CD4-positive, alpha-beta T cell treated with Interleukin-4 for 1 hour (primary cell): ENCODE measurements around the gene USP16.

Experiments used
- DNase-seq, 2 donors: peaks; one replicate each; pipeline ENCODE4 v3.0.0-alpha.2; 2020 to 2022

The USP16 gene

DNA sequence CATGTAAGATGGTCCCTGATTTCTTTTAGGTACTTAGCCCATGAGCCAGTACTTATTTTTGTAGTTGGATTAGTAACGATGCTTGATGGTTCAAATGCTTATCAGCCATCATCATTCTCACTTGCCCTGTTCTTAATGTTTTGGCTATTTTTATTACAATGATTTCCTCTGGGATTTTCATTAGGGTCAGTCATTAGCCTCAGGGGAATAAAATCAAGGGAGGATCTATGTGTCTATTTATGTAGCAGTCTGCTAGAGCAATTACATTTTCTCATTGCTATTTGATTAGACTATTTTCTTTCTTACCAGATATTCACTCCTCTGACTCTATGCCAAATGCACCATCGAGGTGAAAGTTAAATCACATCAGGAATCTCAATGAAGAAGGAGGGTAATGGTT is 59.9 kb downstream of the USP16 start:
- no peak for DNase-seq

DNA sequence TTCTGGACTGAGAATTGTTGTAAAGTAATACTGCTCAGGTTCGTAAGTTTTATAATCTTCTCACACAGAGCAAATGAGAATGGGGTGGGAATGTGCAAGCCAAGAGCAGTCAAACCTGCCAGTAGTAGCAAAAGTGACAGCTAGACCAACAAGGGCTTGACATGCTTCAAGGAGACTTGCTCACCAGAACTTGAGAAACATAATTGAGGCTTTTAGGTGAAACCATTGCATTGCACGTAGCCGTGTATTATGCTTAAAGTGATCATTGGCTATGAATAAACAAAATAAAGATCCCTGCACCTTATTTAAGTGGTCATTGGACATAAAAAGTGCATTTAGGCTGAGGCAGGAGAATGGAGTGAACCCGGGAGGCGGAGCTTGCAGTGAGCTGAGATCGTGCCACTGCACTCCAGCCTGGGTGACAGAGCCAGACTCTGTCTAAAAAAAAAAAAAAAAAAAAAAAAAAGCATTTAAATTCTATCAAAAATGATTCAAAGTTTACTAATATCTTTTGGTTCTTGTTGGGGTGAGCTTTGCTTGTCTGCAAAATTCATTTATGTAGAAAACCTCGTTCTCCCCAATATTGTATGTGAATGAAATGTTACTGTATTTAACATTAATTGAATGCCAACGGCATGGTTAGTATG is 60.8 kb downstream of the USP16 start:
- no peak for DNase-seq

DNA sequence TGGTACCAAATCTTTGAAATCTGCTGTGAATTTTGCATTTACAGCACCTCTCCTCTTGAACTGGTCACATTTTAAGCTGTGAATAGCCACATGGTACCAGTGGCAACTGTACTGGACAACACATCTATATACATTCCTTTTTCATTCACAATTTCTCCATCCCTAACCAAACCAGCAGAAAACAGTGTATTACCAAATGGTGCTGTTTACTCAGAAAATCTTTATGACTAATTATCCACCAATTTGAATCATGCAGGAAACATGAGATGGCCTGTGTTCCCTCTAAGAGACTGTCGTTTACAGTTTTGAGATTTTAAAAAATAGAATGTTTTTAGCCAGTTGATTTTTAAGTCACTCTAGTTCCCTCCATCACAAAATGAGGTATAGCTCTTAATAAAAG is 66.6 kb downstream of the USP16 start:
- no peak for DNase-seq

DNA sequence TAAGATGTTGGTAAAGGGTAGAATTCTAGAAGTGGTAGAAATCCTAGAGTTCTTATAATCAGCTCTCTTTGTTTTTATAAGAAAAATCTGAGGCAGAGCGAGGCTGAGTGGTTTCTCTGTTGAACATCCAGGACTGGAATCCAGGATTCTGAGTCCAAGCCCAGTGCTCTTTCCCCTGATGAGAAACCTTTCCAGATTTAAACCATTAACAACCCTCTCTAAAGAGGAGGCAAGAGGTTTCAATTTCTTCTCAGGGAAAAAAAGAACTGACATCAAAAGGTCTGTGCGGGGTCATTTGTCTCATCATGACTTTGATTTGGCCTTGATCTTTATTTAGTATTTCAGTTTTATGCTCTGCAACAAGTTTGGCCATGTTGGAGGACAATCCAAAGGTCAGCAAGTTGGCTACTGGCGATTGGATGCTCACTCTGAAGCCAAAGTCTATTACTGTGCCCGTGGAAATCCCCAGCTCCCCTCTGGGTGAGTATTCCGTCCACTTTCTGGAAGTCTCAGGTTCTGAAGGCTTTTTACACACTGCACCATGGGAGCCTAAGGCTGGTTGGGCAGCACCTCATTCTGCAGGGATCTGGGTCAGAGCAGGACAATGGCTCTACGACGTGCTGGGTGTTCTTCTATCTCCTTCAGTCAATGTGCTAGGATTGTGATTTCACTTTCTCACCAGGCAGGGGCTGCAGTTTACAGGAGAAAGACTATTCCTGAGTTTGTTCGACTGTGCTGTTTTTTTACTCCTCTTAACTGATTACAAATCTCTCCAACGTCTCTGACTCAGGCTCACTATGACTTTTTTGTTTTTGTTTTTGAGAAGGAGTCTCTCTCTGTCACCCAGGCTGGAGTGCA is 67.9 kb downstream of the USP16 start:
- no peak for DNase-seq

DNA sequence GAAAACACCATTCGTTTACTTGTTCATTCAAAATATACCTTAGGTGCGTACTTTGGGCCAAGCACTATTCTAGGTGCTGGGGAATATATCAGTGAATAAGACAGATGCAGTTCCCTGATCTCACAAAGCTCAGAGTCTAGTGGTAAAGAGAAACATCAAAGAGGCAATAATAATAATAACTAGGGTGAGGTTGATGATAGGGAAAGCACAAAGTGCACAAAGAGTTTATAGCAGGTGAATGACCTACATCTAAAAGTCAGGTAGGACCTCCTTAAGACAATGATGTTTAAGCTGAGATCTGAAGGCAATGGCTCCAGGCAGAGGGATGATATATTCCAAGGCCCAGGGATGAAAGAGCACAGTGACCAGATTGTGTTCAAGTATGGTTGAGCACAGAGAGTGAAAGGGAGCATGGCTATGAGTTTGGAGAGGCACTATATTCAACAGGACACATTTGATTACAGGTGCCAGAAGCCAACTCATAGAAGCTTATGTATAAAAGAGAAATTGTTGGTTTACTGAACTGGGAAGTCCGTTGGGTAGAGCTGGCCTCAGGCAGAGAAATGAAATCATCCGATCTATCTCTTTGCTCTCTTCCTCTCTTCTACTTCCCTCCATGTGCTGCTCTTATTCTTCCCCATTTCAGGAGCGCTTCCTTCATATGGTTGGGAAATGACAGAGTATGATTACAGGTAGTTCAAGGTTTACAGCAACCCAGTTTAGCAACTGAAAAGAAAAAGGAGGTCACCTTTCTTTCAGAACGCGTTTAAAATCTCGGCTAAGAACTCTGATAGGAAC is 71.9 kb downstream of the USP16 start:
- DNase-seq = no peak

DNA sequence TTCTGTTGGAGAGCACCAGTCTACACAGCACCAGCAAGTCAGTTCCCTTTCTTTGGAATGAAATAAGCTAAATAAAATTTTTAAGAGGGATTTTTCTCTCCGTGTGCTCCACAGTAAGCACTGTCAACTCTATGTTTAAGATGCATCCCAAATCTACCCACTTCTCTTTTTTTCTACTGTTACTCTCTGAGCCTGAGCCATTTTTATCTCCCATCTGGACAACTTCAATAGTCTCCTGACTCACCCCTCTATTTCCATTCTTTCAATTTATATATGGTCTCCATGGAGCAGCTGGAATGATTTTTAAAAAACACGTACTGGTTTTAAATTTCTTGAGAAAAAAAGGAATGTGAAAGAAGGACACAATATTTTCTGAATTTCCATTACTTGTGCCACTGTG is 73.7 kb downstream of the USP16 start:
- no peak for DNase-seq

DNA sequence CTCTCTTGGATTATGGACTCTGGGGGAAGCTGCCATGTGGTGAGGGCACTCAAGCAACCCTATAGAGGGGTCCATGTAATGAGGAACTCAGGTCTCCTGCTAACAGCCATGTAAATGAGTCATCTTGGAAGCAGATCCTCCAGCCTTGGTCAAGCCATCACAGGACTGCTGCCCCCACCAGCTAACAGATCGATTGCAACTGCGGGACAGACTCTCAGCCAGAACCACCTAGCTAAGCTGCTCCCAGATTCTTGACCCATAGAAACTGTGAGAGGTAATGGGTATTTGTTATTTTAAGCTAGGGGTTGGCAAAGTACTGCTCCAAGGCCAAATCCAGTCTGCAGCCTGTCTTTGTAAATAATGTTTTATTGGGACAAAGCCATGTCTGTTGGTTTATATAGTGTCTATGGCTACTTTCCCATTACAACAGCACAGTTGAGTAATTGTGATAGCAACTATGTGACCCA is 78.4 kb downstream of the USP16 start:
- DNase-seq = no peak
